ENCODE measurements around the gene NFE2L2. TPM values are rescaled to one million over a fixed set of nuclear protein-coding genes. Genes with fewer than 3 reads are reported as not detected.

NFE2L2 gene
- total RNA-seq, 3 donors from 2014 or later (not counting 1 experiment from before 2014, with no cell fraction given) = 76.0 to 99.8 (median 84.6) TPM

DNA sequence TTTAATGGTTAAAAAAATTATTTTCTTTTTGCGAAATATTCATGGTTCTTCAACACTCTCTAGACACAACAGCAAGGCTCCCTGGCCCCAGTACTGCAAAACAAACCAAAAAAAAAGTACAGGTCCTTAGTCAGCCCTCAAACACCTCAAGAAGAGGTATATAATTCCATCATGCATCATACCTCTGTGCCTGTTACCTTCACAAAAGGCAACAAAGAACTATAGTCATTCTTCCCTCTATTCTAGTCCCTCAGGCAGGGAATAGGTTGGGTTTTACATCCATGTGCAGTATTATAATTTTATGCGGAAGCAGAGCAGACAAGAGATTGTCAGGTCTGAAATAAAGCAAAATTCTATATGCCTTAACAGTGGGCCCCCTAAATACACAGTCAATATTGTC lies 8.5 kb downstream of the NFE2L2 start:
- Histone ChIP-seq H3K4me3 (ENCODE audit: low read length) (no peak overlapping the region), H3K4me1 (ENCODE audit: control insufficient read depth, insufficient read depth, low read length) (peaks cover 55% of the 10 kb centered on the region), H3K27ac (ENCODE audit: low read length) (no peak overlapping the region), H3K9me3 (ENCODE audit: control insufficient read depth, insufficient read depth, low read length) (no peaks in the 10 kb centered on the region), H3K27me3 (ENCODE audit: control insufficient read depth, insufficient read depth, low read length) (no peaks in the 10 kb centered on the region), H3K36me3 (ENCODE audit: control insufficient read depth, insufficient read depth, low read length) (peaks cover 9% of the 10 kb centered on the region)
- DNase-seq (no peak), ATAC-seq (no peak)
- TF ChIP-seq, protein P1, sequence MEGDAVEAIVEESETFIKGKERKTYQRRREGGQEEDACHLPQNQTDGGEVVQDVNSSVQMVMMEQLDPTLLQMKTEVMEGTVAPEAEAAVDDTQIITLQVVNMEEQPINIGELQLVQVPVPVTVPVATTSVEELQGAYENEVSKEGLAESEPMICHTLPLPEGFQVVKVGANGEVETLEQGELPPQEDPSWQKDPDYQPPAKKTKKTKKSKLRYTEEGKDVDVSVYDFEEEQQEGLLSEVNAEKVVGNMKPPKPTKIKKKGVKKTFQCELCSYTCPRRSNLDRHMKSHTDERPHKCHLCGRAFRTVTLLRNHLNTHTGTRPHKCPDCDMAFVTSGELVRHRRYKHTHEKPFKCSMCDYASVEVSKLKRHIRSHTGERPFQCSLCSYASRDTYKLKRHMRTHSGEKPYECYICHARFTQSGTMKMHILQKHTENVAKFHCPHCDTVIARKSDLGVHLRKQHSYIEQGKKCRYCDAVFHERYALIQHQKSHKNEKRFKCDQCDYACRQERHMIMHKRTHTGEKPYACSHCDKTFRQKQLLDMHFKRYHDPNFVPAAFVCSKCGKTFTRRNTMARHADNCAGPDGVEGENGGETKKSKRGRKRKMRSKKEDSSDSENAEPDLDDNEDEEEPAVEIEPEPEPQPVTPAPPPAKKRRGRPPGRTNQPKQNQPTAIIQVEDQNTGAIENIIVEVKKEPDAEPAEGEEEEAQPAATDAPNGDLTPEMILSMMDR (IDR thresholded peaks at IDR 0.05) = no peak
- H3K4me3 Mint-ChIP-seq = peak overlapping the region; percentile 42
- H3K36me3 Mint-ChIP-seq = no peaks in the 10 kb centered on the region
- intact Hi-C loops (cut with micrococcal nuclease) = no loop called here
- no peaks in the 10 kb centered on the region for H3K27me3 Mint-ChIP-seq (ENCODE audit: low read depth in 2 of 2)
- WGBS (ENCODE audit: insufficient coverage) = 83% methylated on average over 2 of the region's 2 CpGs
- peaks cover 0 to 2% of the 10 kb centered on the region in 2 donors for H3K9me3 Mint-ChIP-seq
- peaks cover 77 to 92% of the 10 kb centered on the region in 2 donors for H3K4me1 Mint-ChIP-seq
- H3K27ac Mint-ChIP-seq = peak overlapping the region; percentile 99 to 100

DNA sequence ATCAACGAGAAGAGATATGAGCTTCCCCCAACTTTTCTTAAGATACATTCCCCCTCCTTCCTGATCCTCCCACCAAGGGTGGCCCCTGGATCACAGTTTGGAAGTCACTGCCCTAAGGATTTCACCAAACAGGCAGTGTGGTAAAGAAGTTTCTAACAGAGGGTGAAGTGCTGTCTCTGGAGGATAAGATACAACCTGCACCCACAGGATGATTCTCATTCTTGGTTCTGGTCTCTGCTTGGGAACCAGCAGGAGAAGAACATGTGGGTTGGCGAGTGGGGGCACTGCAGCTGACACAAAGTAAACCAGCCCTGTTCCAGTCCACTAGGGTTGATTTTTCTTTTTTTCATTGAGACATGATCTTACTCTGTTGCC lies 9.3 kb downstream of the NFE2L2 start:
- H3K27ac Mint-ChIP-seq = peak overlapping the region; percentile 99 to 100
- intact Hi-C loops (cut with micrococcal nuclease) = no loop called here
- H3K27ac ChIP-seq (ENCODE audit: low read length) = no peak overlapping the region
- H3K4me3 Mint-ChIP-seq = peak overlapping the region; percentile 17
- peaks cover 79 to 93% of the 10 kb centered on the region in 2 donors for H3K4me1 Mint-ChIP-seq
- TF ChIP-seq, protein P1 (IDR thresholded peaks at IDR 0.05) = no peak
- ATAC-seq (no peak), DNase-seq (no peak)
- no peaks in the 10 kb centered on the region for H3K27me3 ChIP-seq (ENCODE audit: control insufficient read depth, insufficient read depth, low read length)
- WGBS (ENCODE audit: insufficient coverage) = 95% methylated on average over 1 of the region's 2 CpGs
- H3K4me1 ChIP-seq (ENCODE audit: control insufficient read depth, insufficient read depth, low read length) = peaks cover 57% of the 10 kb centered on the region
- no peaks in the 10 kb centered on the region for H3K27me3 Mint-ChIP-seq (ENCODE audit: low read depth in 2 of 2)
- peaks cover 0 to 2% of the 10 kb centered on the region in 2 donors for H3K9me3 Mint-ChIP-seq
- H3K36me3 Mint-ChIP-seq = no peaks in the 10 kb centered on the region
- peaks cover 9% of the 10 kb centered on the region for H3K36me3 ChIP-seq (ENCODE audit: control insufficient read depth, insufficient read depth, low read length)
- H3K9me3 ChIP-seq (ENCODE audit: control insufficient read depth, insufficient read depth, low read length) = no peaks in the 10 kb centered on the region
- no peak overlapping the region for H3K4me3 ChIP-seq (ENCODE audit: low read length)

DNA sequence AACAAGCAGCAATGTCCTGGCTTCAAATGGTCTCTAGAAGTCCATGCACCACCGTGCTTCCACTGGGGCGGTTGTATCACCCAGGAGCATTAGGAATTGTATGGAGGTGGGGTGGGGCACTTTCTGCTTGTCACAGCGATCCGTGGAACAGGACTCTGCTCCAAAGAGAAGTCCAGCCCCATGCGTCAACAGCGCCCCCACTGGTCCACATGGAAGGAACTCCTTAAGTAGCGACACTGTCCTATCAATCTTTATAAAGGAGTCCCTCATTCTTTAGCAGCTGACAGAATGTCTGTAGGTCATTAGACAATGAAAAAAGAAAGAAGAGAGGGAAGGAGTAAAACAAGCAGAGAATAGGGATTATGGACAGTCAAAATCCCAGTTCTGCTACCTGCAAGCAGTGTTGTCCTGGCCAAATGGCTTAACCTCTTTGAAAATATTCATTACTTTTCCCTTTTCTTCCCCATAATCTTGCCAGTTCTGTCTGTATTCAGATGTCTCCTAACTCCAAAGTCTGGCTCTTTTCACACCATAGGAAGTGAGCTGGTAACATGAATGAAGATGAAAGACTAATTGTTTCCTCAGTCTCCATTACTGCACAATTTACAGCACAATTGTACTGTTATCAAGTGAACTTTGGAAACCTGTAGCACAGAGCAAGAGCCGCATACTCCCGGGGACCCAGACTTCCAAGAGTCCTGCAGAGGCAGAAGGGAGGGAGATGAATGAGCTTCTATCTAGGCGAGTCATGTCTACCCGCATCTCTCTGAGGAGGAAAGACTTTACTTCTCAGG lies 9.9 kb downstream of the NFE2L2 start:
- Mint-ChIP-seq H3K36me3 (no peaks in the 10 kb centered on the region), H3K4me3 (no peak overlapping the region), H3K27me3 (ENCODE audit: low read depth in 2 of 2) (no peaks in the 10 kb centered on the region), H3K4me1 (peaks cover 80 to 94% of the 10 kb centered on the region in 2 donors), H3K9me3 (peaks cover 0 to 2% of the 10 kb centered on the region in 2 donors), H3K27ac (peak overlapping the region; percentile 99 to 100)
- peaks cover 57% of the 10 kb centered on the region for H3K4me1 ChIP-seq (ENCODE audit: control insufficient read depth, insufficient read depth, low read length)
- no peaks in the 10 kb centered on the region for H3K9me3 ChIP-seq (ENCODE audit: control insufficient read depth, insufficient read depth, low read length)
- peaks cover 9% of the 10 kb centered on the region for H3K36me3 ChIP-seq (ENCODE audit: control insufficient read depth, insufficient read depth, low read length)
- ATAC-seq = no peak
- no peak overlapping the region for H3K27ac ChIP-seq (ENCODE audit: low read length)
- no peak overlapping the region for H3K4me3 ChIP-seq (ENCODE audit: low read length)
- 95% methylated on average over 10 of the region's 11 CpGs for WGBS (ENCODE audit: insufficient coverage)
- intact Hi-C loops (cut with micrococcal nuclease) = no loop called here
- H3K27me3 ChIP-seq (ENCODE audit: control insufficient read depth, insufficient read depth, low read length) = no peaks in the 10 kb centered on the region
- DNase-seq = peak in 1 of 2 donors; percentile 44
- TF ChIP-seq, protein P1 (IDR thresholded peaks at IDR 0.05) = peak; percentile 26
